M059J (cell line): Measurements from ENCODE around the gene ANO2. TPM values are rescaled to one million over a fixed set of nuclear protein-coding genes. Genes with fewer than 3 reads are reported as not detected.

Experiments
- DNase-seq: peaks from one replicate; pipeline ENCODE4 v3.0.0-alpha.2; 2012; ENCODE audit warnings: low read depth
- total RNA-seq: library from RNA; depleted of rRNA; stranded (reverse); fragments of >200 nt; shearing (Covaris generic); gene quantifications from 2 replicates; pipeline ENCODE4 v1.2.3, GENCODE V29; 2014

Gene ANO2
- total RNA-seq, 1 experiment from 2014 or later = 0.86 TPM

DNA sequence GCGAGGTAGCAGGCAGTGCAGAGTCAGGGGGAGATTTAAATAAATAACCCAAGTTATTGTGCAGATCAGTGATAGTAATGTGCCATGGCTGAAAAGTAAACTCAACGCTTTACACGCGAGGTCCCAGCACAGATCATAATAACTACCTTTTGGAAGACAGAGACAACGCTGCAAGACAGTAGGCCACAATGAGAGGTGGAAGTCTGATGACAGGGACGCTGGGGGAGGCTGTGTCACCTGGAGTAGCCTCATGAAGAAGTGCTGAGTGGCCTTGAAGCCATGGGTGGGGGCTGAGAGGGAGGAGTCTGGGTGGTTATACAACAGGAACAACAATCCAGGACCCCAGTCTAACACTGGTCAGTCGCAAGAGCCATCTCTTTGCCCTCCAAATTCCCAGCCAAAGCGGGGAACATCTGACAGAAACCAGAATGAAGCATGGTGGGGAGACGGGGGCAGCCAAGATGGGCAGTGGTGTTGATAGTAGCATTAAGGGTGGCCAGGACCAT lies 28.2 kb downstream of the ANO2 start:
- DNase-seq = no peak

DNA sequence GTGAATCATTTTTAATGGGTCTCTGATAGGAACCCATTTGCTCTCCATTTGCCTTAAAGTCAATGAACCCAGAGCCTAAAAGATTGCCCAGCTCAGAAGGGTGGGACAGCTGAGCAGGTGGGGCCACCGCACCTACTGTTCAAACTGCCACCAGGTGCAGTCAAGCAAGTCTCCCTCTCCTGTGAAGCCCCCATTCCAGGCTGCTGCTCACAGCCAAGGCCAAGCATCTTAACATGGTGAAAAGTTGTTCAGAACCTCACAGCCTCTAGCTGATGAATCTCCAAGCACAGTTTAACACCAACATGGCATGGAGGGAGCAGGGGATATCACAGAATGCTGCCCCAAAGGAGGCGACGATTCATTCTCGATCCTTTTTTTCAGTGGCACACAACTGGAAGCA lies 29.5 kb downstream of the ANO2 start:
- DNase-seq = no peak

DNA sequence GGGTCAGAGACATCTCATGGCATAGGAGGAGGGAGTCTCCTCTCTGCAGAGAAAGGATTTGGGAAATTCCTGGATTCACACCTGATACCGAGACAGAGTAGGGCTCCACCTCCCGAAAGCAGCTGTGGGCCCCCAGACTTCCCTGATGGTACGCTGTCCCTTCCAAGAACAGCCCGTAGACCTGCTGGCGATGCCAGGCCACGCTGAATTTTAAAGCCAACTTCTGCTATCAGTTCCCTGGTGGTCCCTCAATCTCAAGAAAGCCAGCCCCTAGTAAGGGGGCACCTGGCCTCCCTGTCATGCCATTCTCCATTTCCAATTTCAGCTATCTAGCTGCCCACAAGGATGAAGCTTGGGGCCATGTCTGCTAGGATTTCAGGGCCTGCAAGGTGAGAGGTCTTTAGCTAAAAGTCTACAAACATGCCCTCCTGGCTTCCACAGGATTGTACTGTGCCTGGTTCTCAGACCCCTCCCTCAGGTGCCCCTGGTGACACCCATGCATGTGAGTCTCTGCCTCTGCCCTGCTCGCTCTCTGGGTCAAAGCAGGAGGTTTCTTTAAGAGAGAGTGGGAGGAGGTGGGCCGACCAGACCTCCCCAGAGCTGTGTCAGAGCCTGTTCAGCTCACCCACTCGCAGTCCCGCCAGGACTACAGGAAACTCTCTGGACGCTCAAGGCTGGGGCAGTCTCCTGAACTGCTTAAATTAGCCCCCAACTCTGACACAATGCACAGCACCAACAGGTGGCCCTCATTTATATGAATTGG lies 30.5 kb downstream of the ANO2 start:
- no peak for DNase-seq

DNA sequence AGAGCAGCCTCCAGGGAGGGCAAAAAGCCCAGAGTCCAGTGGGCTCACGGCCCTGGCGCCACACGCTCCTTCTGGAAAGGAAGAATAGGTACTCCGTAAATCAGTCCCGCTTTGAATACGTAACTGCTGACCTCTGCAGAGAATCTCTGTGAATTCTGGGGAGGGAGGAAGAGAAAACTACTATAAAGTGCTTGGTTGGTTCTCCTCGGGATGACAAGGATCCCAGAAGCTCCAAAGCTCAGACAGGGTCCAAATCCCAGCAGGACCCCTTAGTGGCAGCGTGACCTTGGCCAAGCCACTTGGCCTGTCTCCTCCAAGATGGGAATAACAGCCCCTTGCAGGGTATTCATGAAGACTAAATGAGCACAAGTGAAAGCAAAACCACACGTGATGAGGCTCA lies 31.7 kb downstream of the ANO2 start:
- DNase-seq = no peak

DNA sequence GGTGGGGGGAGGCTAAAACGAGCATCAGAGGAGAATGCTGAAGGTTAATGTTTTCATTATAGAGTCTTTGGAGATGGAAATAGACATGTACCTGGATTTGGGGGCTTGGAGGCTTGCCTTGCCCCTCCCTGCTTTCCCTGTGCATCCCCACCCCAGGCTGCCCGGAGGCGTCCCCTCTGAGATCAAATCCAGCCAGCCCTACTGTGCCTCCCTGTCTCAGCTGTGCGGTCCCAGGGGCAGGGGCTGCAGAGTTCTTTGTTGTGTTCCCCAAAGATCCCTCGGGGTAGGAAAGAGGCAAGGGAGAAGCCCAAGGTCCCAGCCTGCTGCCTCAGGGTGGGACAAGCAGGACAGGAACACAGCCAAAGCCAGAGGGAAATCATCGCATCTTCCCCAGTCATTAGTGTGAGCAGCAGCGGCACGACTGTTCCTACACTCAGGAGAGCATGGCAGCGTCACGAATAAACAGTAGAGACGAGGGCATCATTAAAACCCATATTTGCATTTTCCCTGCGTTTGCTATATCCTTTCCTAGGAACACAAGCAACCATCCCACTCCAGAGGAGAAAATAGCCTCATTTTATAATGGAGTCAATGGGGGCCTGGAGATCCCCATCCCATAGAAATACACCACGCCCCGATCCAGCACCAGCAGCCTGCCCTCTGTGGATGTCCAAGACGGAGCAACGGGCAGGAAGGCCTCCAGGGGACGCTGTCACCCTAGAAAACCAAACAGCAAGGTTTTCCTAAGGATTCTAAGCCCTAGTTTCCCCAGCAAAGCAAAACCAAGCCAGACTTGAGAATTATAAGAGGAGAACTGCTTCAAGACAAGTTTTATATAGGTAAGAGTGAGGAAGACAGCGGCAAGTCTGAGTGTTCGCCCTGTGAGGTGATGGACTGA lies 32.4 kb downstream of the ANO2 start:
- peak; percentile 22 for DNase-seq

DNA sequence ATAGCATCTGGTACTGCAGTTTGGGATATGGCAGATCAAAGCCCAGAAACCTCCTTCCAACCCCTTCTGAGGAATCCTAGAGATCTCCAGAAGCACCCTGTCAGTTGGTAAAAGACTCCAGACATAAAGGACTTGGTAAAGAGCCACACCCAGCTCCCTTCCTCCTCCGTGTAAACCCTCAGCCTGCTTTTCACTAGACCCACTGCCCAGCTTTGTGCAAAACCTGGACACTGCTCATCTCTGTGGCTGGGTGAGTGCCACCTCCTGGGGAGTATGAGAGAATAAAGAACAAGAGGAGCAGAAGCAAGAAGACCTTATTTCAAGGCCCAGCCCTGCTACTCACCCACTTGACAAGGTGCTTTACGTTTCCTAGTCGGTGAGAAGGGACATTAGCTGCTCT lies 33.0 kb downstream of the ANO2 start:
- no peak for DNase-seq

DNA sequence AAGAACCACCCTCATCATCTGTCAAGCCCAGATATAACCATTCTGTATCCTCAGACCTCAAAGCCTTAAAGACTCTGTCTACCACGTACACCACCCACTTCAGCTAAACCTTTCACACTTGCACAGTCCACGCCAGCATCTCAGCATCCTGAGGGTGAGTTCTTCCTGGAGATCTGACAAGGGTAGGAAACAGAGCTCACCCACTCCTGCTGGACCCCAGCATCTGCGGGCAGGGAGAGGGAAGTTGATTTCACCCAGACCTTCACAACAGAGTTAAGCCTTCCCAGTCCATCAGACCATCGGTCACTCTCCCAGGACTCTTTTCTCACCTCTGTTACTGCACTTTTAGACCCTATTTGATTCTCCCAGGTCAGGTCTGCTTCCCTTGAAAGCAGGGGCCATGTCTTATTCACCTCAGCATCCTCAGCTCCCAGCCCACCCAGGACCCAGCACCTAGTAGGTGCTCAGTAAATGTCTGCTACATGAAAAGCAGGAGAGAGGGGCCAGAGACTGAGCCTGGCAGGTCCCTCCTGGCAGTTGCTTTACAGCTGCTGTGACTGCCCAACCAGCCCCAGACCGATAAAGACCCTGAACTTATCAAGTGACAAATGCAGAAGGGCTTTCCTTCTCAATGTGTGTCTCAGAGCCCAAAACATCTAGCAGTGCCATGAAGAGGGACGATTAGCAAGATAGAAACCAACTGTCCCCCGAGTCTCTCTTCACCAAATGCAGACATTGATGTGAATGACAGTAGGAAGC lies 34.1 kb downstream of the ANO2 start:
- DNase-seq = no peak

DNA sequence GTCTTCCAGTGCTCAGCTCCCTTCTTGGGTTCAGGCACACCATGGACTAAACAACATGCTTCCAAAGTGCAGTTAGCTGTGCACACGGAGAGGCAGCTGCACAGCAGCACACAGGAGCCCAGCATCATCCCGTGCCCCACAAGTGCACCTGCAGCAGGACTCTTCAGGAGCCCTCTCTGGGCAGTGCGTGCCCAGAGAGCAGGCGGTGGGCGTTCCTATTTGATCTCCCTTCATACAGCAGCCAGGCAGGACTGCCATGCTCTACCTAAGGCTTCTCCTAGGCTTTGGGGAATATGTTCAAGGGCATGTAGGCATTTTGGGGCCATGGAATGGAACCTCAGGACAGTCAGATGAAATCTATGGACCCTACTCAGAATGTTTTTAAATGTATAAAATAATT lies 35.5 kb downstream of the ANO2 start:
- no peak for DNase-seq

DNA sequence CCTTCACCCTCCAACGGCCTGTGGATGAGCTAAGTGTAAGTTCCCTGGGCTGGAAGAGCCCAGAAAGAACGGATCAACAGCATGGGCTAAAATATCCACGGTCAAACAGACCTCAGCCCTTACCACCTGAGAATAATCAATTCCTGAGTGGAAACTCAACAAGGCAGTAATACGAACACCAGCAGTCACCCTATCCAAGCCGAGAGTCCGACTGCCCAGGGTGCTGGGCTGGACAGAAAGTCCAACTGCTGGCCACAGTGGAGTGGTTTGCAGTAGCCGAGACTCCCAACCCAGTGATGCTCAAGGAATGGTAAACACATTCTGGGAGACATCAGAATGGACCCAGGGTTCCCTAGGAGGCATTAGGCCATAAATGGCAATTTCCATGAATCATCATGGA lies 36.8 kb downstream of the ANO2 start:
- no peak for DNase-seq

DNA sequence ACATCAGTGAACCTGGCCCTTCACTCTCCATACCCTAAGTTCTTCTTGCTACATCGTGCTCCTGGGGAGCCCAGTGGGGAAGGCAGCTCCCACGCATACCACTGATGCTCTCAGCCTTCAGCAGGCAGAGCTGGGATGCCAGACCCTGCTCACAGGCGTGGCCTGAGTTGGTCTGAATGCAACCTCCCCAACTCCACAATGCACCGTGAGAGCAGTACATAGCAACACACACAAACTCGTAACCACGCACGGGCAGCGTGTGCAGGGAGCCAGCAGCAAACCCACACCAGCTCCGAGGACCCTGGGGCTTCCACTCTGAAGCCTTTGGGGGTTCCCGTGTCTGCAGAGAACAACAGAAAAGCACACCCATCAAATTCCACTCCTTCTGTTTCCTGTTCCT lies 37.3 kb downstream of the ANO2 start:
- DNase-seq = no peak

DNA sequence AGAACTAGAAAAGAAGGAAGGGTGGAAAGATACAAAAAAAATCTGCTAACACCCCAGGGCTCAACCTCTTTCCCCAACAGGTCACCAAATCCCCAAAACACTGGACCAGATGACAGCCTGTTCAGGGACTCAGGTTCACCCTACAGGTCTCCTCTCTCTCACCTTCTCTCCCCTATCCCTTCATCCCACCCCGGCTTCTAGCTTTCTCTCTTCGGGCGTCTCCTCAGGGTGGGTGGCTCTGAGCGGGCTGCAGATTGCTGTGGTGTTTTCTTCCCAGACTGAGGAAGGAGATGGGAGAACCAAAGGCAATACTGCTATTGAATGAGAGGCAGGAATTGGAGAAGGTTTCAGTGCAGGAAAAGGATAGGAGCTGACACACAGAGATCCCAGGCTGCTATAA lies 39.3 kb downstream of the ANO2 start:
- DNase-seq = no peak

DNA sequence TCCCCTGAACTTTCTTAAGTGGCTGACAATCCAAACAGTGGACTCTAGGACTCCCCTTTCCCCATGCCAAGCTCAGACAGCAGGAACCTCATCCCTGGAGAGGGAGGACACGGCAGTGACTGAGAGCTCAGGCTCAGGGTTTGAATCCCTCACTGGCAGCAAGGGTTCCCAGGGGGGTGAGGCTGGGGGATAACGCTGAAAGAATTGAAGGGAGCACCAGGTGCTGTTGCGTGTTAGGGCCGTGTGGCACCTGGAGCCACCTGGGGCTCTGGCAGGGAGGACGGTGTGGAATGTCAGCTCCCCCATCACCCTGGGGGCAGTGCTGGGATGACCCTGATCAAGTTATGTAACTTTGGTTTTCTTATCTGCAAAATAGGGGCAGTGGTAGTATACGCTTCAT lies 40.1 kb downstream of the ANO2 start:
- DNase-seq = no peak

DNA sequence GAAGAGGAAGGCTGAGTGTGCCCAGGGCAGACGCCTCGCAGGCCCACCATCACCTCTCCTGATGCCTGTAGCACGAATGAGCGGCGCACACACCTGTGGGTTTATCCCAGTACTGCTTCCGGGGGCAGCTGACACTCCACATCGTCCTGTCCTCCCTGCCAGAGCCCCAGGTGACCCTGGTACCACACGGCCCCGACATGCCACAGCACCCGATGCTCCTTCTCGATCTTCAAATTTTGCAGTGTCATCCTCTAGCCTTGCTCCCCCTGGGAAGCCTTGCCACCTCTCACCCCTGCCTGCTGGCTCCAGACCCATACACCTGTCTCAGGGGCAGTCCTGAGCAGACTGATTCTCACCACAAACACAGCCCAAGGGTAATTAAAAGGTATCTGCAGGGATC lies 40.6 kb downstream of the ANO2 start:
- no peak for DNase-seq

DNA sequence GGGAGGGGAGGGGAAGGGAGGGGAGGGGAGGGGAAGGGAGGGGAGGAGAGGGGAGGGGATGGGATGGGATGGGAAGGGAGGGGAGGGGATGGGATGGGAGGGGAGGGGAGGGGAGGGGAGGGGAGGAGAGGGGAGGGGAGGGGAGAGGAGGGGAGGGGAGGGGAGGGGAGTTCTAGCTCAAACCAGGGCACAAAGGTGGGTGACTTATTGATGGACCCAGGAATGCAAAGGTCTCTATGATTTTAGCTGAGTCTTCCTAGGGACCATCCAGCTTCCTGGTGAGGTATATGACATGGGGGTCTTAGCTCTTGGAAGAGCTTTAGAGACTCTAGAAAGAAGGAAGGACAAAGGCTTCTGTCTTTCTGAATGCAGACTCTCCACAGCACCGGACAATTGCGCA lies 42.3 kb downstream of the ANO2 start:
- no peak for DNase-seq

DNA sequence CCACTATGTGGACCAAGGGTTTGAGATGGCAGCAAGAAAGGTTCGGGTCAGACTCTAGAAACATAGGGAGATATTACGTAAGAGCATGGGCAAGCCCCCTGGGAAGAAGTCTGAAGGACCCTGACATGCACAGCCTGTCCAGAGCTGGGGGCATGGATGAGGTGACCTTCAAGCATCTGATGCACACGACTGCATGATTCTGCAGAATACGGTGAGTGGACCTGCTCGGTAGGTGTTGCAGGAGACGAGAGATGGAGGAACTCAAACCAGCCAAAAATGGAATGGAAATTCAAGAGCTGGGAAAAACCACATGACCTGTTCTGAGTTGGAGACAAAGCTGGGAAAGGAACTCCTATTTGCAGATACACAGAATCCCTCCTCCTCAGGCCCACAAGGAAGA lies 43.6 kb downstream of the ANO2 start:
- no peak for DNase-seq

DNA sequence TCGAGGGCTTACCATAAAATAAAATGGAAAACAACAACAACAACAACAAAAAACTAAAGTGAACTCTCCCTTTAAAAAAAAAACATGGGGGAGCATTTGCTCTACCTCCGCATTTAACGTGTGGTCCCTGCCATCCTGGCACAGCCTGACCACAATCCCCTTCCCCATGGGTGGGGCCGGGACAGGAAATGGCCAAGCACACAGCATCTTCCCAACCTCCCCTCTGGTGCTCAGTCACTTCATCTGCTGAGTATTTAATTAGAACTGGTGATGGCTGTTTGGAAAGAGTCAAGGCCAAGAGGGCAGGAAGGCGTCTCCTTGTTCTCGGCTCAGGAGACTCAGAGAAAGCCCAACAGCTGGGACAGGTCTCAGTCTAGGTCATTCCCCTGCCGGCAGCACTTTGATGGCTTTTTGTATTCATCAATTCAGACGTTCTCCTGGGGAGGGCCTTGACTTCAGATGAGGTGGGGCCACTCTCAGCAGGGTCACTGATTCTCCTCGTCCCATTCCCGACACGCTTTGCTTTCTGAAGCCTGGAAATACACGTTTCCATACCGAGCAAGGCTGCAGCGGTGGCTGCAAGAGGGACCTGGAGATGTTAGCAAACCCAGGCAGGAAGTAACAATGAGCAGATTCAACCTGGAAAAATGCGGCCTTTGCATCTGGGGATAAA lies 44.4 kb downstream of the ANO2 start:
- no peak for DNase-seq

DNA sequence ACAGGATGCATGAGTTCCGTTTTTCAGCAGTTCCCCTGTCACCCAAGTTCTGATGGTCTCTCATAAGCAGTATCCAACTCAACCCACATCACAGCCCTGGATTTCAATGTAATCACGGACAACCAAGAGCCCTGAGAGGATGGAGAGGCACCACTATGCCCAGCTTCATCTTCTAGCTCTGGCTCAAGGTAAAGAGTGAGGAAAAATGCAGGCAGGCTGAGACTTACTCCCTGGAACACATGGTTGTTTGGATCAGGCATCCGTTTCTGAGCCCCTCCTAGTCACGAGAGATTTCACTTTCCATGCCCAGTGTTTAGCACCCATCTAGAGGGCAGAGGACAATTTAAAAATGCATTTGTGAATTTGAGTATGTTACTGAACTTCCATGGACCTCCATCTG lies 45.0 kb downstream of the ANO2 start:
- DNase-seq = no peak

DNA sequence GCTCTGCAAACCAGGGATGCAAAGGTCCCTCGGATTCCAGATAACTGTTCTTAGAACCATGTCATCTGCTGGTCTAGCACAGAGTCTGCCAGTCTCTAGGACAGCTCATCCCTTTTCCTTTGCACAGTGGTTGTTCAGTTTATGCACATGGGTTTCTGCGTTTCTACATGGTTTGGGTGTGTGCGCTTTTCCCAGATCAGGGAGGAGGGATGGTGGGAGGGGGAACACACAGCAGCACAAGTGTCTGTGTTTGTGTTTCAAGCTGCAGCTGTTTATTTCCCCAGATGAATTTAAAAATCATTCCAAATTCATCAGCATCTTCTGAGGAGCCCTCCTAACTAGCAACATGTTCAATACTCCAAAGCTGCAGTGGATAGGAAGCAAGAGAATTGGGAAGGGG lies 45.4 kb downstream of the ANO2 start:
- no peak for DNase-seq

DNA sequence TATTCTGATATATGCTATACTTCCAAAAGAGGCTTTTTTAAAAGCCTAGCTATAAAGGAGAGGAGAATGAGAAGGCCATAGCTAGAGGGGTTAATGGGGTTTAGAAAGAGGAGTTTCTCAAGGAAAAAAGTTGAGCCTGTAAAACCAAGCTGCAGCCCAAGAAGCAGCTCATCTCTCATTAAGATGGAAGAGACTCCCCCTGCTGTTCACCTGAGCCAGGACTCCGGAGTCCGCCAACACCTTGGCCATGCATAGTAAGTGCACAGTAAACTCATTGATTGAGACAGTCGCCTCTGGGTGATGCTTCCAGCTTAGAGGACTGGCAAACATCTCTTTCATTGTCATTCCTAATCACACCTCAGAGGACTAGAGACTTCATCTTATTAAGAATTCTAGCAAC lies 46.2 kb downstream of the ANO2 start:
- peak; percentile 11 for DNase-seq

DNA sequence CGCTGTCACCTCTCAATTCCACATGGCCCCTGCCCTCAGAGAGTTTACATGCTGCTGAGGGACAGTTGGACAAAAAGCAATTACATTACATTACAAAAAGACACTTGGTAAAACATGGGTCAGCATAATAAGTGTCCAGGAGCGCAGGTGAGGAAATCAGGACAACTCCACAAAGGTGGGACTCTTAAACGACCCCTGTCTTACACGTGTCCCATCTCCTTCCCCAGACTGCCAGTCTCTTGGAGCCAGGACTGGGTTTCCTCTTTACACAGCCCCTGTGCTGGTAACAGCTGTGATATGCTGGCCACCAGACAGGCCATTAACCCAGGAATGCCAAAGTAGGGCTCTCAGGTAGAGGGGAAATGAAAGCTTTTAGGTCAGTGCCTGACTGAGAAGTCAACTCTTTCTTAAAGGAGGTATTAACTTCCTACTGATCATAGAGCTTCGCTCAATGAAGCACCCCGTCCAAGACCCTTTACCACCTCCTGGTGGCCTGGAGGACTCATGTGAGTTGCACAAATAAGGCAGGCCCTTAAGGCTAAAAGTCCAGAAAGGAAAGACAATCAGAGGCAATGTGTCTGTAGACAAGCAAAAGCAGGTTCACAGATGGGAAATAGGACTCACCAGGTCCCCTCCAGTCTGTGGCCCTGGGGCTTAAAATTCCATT lies 55.5 kb downstream of the ANO2 start:
- DNase-seq = no peak

DNA sequence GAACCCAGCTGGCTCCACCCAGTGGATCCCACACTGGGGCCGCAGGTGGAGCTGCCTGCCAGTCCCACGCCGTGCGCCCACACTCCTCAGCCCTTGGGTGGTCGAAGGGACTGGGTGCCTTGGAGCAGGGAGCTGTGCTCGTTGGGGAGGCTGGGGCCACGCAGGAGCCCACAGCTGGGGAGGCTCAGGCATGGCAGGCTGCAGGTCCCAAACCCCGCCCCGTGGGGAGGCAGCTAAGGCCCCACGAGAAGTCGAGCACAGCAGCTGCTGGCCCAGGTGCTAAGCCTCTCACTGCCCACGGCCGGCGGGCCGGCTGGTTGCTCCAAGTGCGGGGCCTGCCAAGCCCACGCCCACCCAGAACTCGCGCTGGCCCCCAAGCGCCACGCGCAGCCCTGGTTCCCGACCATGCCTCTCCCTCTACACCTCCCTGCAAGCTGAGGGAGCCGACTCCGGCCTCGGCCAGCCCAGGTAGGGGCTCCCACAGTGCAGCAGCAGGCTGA lies 56.2 kb downstream of the ANO2 start:
- no peak for DNase-seq
